GM10266 (cell line): ENCODE results near the gene YWHAG.
"Not testable (repeated sequence)": the region's sequence is repeated elsewhere in the genome, so short reads cannot be mapped to it uniquely, and the experiment has no call there.

ENCODE experiments used
- DNase-seq: peaks from one replicate; pipeline ENCODE4 v3.0.0; 2012; ENCODE audit errors: extremely low spot score
- CTCF ChIP-seq: IDR thresholded peaks from 2 replicates; pipeline ENCODE4 v1.5.1; 2012; ENCODE audit warnings: mild to moderate bottlenecking, low read depth; ENCODE audit not compliant: control insufficient read depth, insufficient read depth; ENCODE audit errors: missing control alignments

YWHAG gene

GRCh38 chr7:76317782-76318487 lies 40.9 kb downstream of the YWHAG start:
- TF ChIP-seq CTCF = no peak
- DNase-seq = peak; percentile 97

- DNase-seq = no peak
- TF ChIP-seq CTCF = no peak
These were observed 41.6 kb downstream of the YWHAG start for GRCh38 chr7:76316984-76317781.

- peak; percentile 22 for TF ChIP-seq CTCF
These were observed 43.4 kb downstream of the YWHAG start for GRCh38 chr7:76315364-76315763.

GRCh38 chr7:76314740-76315139 lies 44.1 kb downstream of the YWHAG start:
- not testable (repeated sequence) for DNase-seq

More at GRCh38 chr7:76315364-76315763, 43.4 kb downstream of the YWHAG start:
- DNase-seq = no peak

GRCh38 chr7:76314042-76314721 lies 44.6 kb downstream of the YWHAG start:
- DNase-seq = peak; percentile 94
- peak; percentile 99 for TF ChIP-seq CTCF

- not testable (repeated sequence) for DNase-seq
These were observed 47.0 kb downstream of the YWHAG start for GRCh38 chr7:76311838-76312237.

- DNase-seq = no peak
- no peak for TF ChIP-seq CTCF
These were observed 48.5 kb downstream of the YWHAG start for GRCh38 chr7:76310102-76310957.

- not testable (repeated sequence) for DNase-seq
These were observed 49.3 kb downstream of the YWHAG start for GRCh38 chr7:76309341-76310101.

GRCh38 chr7:76308874-76309273 lies 49.9 kb downstream of the YWHAG start:
- DNase-seq = not testable (repeated sequence)
